GM18526 (cell line): ENCODE measurements around the gene KCTD13.

Experiments
- POLR2A ChIP-seq: IDR thresholded peaks from 3 replicates; pipeline ENCODE4 v1.6.1; 2011; ENCODE audit not compliant: insufficient read length; ENCODE audit errors: extremely low read depth

The KCTD13 gene

DNA sequence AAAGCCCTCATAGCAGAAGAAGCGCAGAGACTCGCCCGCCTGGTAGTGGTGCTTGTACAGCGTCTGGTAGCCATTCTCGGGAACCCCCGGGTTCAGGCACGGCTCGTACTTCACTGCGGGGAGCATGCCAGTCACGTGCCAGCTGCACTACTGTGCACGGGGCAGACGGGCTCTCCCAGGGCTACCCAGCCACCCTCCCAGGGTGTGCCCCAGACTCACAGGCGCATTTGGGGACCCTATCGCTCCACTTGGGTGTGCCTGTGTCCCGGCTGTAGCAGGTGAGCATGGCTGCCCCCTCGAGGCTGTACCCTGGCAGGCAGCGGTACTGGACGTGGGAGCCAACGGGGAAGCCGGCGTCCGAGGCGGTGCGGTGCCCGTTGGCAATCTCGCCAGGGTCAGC, 52.7 kb downstream of the KCTD13 start:
- TF ChIP-seq POLR2A: no peak

- TF ChIP-seq POLR2A: no peak
Measured at GRCh38 chr16:29871822-29872546, 54.0 kb downstream of the KCTD13 start.

GRCh38 chr16:29868396-29869009, 57.5 kb downstream of the KCTD13 start:
- no peak for TF ChIP-seq POLR2A

DNA sequence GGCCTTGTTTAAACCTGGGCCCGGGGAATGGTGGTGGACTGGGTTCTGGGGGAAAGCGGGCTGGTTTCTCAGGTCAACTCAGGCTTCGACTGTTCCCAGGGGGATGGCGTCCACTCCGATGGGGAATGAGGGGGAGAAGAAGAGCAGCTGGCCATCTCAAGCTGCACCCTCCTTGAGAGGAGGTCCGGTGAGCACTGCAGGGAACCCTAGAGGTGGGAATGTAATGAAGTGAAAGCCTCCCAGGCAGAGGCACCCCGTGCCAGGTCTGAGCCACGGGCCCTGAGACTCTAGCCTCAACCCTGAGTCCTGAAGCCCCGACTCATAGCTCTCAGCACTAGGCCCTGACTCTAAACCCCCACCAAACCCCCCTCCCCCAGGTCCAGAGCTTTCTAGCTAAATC, 61.8 kb downstream of the KCTD13 start:
- no peak for TF ChIP-seq POLR2A

DNA sequence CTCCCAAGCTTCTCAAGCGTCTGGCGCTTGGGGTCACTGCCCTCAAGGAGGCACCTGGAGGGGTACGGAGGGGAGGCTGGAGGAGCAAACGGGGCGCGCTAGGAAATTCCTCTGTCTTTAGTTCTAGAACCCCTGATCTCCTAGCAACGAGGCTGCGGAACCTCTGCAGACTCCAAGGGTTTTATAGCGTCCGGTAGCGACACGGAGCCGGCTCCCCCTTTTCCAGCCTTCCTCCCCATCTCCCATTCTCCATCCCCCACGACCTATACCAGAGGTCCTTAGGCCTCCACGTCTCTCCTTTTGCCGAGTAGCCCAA, 62.4 kb downstream of the KCTD13 start:
- no peak for TF ChIP-seq POLR2A

DNA sequence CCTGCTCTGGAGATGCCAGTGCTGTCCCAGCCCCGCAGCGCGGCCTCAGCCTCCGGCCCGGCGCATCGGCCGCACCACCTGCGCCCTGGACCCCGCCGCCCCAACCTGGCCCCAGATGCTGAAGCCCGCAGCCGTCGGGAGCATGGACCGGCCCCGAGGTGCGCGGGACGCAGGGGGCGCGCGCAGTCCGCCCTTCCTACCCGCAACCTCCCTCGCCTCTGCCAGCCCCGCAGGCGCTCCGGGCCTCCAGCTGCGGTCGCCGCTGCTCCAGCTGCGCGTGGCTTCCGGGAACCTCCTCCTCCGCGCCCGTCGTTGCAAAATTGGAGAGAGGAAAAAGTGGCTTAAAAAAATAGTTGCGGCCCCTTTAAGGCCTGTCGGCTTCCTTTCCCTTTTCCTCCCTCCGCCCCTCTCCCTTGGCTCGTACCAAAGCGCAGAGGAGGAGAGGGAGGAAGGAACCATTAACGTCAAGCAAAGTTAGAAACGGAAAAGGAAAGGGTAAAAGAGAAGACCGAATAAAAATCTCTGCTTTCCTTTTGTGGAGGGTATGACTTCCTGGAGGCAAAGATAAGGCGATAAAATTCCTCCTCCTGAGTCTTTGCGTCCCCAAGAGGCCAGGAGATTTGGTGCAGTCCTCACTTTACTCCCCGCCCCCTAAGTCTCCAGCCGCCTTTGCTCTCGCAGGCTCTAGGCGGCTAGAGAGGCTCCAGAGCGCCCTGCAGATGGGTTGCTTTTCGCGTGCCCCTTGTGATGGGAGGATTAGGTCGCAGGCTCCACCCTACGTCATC, 63.0 kb downstream of the KCTD13 start, which contains the start of gene CDIPT:
Gene CDIPT, minus strand, starts transcription at position 343 of the 785 bp plus-strand sequence. CDS start 369 bp downstream, outside the sequence.
- TF ChIP-seq POLR2A: peak; percentile 57

DNA sequence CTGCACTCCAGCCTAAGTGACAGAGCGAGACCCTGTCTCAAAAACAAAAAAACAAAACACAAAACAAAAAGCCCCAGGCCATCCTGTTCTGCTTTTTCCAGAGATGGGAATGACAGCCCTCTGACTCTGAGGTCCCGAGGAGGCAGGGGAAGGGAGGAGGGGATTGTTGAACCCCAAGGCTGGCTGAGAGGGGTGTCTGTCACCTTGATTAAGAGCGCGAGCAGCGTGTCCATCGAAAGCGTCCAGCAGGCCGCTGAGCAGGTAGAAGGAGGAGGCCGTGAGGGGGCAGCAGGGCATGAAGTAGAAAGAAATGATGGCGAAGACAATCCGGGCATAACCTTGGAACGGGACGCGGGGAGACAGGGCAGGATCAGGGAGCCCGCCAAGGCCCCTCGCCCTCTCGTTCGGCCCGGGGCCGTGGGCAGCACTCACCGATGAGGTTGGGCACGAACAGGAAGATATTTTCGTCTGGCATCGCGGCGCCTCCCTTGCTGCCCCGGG, 63.6 kb downstream of the KCTD13 start:
- no peak for TF ChIP-seq POLR2A

DNA sequence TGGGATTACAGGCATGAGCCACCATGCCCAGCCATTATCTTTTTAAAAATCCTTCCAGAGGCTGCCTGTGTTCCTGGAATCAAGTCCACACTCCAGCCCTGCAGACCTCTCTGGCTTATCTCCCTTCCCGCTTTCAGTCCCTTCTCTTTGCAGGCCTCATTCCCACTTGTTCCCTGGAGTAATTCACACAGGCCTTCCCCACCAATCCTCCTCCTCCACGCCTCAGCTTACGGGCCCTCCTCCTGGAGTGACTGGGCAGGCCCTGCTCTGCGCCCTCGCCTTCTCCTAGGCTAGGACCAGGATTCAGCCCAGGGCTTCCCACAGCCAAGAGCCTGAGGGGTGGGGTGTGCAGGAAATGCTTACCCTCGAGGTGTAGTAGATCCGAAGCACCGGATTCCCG, 65.8 kb downstream of the KCTD13 start:
- TF ChIP-seq POLR2A: no peak

DNA sequence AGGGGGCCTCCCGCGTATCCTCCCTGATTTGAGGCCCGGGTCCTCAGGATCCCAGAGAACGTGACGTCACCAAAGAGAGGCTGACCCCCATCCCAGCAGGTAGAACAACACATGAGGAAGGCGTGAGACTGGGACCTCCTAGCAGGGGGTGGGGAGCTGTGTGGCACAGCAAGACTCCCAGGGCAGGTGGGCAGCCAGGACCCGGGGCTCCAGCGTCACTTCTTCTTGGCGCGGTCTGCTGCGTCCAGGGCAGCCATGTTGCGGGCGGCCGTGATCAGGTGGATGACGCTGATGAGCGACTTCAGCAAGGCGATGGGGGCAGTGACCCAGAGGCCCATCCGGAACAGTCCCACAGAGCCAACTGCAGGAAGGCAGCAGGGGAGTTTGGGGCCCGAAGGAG, 67.1 kb downstream of the KCTD13 start:
- TF ChIP-seq POLR2A: no peak

DNA sequence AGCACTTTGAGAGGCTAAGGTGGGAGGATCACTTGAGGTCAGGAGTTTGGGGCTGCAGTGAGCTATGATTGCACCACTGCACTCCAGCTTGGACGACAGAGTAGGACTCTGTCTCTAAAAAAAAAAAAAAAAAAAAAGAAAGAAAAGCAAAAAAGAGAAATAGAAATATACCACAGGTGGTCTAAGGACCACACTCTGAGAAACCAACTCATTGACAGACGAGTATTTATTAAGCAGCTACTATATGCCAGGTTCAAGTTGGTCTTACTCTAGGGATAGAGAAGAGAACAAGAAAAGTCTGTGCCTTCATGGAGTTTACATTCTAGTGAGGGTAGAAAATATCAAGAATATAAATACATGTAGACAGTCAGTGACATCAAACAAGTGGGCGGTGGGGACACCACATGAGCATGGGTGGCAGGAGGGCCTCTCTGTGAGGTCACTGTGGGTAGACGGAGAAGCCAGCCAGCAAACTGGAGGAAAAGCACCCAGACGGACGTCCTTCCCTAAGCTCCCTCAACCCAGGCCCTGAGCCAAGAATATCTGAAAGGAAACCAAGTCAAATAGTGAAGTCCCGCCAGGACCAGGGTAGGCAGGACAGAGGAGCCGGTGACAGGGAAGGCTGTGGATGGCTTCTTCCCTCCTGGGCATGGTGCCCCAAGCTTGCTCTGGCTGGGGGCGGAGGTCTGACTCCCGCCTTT, 67.7 kb downstream of the KCTD13 start:
- no peak for TF ChIP-seq POLR2A

DNA sequence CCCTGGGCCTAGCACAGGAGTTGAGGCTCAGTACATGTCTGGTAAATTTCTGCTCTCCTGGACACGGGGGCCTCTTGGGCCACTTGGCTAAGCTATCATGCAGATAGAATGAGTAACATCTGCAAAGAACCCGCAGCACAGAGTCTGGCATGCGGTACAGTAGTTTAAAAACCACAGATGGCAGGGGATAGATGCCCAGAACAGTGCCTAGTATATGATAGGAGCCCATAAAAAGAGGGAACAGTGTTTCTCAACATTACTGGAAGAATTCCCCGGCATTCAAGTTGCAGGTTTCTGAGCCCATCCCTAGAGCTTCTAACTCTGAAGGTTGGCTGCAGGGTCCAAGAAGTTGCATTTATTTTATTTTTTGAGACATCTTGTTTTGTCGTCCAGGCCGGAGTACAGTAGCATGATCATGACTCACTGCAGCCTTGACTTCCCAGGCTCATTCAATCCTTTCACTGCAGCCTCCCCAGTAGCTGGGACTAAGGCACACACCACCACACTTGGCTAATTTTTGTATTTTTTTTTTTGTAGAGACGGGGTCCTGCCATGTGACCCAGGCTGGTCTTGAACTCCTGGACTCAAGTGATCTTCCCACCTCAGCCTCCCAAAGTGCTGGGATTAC, 68.8 kb downstream of the KCTD13 start:
- no peak for TF ChIP-seq POLR2A
